ENCODE data around the gene CARMIL1.

DNA sequence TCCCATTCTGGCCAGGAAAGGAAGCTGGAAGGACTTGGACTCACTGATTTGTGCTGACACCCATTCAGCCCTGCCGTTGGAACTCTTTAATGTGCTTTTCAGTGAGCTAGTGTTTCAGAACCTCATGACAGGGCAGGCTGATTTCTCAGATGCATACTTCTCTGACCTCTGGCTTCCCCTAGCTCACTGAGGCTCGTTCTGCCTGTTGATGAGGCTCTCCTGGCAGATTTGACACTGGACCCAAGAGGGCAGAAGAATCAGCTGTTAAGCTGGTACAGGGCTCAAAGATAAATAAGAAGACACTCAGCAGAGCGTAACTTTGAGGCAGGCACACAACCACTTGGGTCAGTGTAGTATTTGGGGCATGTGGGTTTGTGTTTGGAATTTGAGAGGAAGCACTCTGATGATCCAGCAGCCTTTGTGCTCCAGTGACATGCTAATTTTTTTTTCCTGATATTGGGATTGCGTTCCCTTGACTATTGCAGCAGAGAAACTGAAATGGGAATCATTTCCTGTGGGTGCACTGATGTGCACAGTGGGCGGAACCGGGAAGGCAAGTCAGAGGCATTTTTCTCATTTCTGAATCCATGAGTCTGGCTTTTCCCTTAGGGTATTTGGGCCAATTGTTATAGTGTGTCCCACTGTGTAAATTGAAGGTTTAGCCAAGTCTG lies 80.2 kb downstream of the CARMIL1 start:
- TF ChIP-seq, protein P1, sequence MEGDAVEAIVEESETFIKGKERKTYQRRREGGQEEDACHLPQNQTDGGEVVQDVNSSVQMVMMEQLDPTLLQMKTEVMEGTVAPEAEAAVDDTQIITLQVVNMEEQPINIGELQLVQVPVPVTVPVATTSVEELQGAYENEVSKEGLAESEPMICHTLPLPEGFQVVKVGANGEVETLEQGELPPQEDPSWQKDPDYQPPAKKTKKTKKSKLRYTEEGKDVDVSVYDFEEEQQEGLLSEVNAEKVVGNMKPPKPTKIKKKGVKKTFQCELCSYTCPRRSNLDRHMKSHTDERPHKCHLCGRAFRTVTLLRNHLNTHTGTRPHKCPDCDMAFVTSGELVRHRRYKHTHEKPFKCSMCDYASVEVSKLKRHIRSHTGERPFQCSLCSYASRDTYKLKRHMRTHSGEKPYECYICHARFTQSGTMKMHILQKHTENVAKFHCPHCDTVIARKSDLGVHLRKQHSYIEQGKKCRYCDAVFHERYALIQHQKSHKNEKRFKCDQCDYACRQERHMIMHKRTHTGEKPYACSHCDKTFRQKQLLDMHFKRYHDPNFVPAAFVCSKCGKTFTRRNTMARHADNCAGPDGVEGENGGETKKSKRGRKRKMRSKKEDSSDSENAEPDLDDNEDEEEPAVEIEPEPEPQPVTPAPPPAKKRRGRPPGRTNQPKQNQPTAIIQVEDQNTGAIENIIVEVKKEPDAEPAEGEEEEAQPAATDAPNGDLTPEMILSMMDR (IDR thresholded peaks at IDR 0.05; ENCODE audit: insufficient read depth, low read depth, low read length), result no peak
- no peak for TF ChIP-seq EZH2 (IDR thresholded peaks at IDR 0.05; ENCODE audit: insufficient read depth, low read length)

All from astrocyte (in vitro differentiated cells and primary cell).